ENCODE measurements around the gene NUF2.
"Not testable (repeated sequence)": the region's sequence is repeated elsewhere in the genome, so short reads cannot be mapped to it uniquely, and the experiment has no call there.

NUF2 gene

DNA sequence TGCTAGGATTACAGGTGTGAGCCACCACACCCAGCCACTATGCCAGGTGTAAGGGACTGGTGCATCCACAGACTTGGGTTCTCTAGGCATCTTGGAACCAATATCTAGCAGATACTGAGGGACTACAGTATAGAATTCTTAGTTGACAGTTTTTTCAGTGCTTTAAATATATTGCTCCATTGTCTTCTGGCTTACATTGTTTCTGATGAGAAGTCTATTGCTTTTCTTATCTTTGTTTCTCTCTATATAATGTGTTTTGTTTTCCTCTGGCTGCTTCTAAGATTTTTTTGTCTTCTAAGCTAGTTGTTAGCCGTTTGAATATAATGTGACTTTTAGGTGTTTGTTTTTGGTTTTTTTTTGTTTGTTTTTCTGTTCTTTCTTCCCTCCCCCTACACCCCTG, 13.5 kb downstream of the NUF2 start:
- no peak for DNase-seq (ENCODE audit: low spot score)

DNA sequence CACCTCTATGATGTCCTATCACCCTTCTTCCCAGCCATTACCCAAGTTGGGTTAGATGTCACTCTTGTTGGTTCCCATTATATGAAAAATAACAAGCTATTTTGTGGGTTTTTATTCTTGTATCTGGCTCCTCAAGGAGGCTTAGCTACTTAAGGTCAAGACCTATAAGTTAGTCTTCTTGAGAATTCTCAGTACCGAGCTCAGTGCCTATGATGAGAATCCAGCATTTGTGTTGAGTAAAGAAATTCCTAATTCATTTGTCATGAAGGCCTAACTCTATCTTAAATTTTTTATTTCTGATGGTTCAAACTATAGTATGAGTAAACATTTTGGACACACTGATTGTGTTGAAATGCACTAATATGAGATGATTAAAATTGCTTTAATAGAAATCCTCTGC, 15.9 kb downstream of the NUF2 start:
- DNase-seq (ENCODE audit: low spot score), result no peak

DNA sequence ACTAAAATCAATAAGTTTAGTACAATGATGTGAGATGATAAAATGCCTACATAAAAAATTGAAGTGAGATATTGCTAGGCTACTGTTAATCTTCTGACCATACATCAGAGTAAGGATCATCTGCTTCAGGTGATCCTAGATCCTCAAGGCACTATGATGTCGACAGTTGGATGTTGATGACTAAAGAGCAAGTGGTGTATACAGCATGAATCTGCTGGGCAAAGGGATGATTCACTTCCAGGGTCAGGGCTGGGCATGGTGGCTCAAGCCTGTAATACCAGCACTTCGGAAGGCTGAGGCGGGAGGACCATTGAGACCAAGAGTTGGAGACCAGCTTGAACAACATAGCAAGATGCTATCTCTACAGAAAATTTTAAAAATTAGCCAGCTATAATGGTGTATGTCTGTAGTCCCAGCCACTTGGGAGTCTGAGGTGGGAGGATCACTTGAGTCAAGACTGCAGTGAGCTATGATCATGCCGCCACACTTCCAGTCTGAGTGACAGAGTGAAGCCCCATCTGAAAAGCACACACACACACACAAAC, 24.6 kb downstream of the NUF2 start:
- DNase-seq (ENCODE audit: low spot score), result no peak

DNA sequence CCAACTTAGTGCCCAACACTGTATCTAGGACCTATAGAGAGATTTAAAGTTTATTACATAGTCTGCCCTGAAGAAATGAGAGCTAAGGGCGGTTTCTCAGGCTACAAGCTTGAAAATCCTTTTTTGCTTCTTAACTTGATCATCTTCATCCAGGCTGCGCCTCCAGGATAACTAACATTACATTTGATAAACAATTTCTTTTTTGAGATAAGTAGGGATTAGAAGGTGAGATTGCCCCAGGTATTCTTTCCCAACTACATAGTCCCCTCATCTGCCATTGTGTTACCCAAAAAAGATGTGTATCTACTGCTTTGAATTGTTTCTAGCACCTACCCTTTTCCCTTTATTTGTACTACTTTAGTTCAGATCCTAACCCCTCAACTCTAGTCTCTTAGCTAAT, 25.4 kb downstream of the NUF2 start:
- no peak for DNase-seq (ENCODE audit: low spot score)

- DNase-seq (ENCODE audit: low spot score), result no peak
Observed at GRCh38 chr1:163351912-163352311, 30.2 kb downstream of the NUF2 start.

- no peak for DNase-seq (ENCODE audit: low spot score)
Observed at GRCh38 chr1:163357378-163357777, 35.6 kb downstream of the NUF2 start.

DNA sequence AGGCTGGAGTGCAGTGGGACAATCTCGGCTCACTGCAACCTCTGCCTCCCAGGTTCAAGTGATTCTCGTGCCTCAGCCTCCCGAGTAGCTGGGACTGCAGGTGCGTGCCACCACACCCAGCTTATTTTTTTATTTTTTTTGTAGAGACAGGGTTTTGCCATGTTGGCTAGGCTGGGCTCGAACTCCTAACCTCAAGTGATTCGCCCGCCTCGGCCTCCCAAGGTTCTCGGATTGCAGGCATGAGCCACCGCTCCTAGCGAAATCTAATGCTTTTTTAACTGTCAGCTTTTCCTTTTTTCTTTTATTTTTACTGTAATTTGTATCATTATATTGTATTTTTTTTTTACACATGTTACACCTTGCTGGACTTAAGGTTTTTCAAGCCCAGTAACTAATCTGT, 36.4 kb downstream of the NUF2 start:
- DNase-seq (ENCODE audit: low spot score), result not testable (repeated sequence)

DNA sequence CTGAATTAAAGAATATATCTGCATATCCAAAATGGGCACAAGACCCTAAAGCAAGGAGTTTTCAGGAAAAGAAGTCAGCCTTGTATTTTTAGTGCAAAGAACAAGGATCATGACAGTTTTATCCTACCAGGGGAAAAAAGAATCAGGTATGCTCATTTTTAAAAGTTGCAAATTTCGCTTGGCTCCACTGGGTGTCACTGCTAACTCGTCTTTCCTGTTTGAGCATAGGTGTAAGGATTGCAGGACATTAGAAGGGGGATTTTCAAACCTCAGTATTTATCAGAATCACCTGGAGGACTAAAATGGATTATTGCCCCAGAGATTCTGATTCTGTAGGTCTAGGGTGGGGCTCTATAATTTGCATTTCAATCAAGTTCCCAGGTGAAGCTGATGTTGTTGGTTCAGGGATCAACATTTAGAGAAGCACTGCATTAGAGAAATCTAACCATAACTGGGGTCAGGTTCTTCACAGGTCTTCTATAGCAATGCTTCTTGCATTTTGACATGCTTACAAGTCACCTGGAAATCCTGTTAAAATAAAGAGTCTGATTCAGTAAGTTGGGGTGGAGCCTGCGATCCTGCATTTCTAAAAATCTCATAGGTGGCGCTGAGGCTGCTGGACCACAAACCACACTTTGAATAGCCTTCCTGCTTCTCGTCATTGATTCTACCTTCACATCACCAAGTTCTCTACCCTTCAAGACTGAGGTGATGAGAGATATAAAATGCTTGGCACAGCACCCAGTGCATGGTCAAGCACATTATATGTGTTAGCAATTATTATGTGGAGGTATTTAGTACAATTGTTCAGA, 39.6 kb downstream of the NUF2 start:
- no peak for DNase-seq (ENCODE audit: low spot score)

DNA sequence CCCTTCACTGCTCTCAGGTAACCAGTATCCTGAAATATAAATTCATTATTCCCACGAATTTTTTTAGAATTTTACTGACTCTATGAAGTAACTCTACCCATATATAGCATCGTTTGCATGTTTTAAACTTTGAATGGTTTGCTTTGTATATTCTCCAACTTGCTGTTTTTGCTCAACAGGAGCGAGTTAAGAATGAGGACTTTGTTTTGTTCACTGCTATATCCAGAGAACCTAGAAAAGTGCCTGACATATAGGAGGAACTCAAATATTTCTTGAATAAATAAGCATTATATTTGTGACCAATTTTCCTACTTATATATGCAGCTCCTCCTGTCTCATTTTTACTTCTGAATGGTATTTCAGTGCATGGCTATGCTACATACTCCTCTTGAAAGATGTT, 43.4 kb downstream of the NUF2 start:
- no peak for DNase-seq (ENCODE audit: low spot score)

GRCh38 chr1:163366555-163366954, 44.8 kb downstream of the NUF2 start:
- no peak for DNase-seq (ENCODE audit: low spot score)

DNA sequence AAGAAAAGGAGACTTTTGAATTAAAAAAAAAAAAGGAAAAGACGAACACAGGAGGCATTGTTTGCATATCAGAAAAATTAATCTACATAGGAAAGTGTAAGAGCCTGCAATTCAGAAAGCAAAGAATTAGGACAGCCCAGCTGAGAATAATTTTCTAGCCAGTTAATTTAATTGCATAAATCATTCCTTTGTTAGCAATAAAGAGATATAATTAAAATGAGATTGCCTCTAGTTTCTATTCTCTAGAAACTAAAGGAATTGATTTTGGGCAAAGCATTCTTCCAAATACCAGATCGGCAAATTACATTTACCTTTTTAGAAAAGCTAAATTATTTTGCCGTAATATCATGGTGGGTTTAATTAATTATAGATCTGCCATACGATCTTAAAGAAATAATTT, 46.0 kb downstream of the NUF2 start:
- DNase-seq (ENCODE audit: low spot score), result no peak

DNA sequence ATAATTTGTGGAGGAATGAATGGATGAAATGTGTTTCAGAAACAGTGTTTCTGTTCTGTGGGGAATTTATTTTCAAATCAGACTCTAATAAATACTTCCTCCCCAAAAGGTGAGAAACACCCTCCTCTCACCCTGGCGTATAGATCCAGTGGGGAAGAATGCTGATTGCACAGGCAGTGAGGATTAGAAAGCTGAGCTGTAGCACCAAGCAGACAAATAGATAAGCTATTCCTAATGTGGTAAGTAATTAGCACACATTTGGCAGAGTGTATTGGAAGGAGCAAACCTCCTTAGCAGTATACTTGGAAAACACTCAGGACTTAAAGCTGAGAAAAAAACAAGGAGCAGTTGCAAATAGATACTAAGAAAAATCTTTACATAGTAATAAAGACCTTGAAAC, 50.8 kb downstream of the NUF2 start:
- DNase-seq (ENCODE audit: low spot score), result no peak

DNA sequence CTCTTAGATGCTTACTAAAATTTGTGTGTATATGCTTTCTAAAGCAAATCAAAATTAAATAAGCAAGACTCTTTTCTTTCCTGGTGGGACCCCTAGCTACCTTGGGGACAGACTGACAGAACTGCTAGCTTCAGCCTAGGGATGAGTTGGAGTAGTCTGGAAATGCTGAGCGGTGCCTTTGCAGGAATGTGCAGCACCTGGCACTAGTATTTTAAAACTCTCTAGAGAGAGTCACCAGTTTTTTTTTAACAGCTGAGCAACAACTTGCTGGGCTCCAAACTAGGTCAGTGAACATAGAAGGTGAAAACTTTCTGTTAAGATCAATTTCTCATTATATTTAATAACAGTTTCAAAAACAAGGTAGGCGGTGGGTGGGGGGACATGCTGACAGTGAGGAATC, 56.8 kb downstream of the NUF2 start:
- DNase-seq (ENCODE audit: low spot score), result no peak

DNA sequence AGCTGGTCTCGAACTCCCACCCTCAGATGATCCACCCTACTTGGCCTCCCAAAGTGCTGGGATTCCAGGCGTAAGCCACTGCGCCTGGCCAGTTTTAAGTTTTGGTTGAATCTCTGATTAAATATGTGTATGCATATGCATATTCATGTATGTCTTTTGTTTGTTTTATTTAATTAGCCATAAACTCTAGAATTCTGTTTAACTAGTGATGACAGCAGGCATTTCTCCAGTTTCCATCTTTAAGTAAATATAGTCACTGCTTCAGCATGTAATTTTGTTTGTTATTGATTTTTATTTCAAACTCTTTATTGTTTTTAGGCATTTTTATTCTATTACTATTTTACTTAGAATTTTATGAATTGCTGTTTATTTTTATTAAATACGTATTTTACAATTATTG, 58.0 kb downstream of the NUF2 start:
- no peak for DNase-seq (ENCODE audit: low spot score)

DNA sequence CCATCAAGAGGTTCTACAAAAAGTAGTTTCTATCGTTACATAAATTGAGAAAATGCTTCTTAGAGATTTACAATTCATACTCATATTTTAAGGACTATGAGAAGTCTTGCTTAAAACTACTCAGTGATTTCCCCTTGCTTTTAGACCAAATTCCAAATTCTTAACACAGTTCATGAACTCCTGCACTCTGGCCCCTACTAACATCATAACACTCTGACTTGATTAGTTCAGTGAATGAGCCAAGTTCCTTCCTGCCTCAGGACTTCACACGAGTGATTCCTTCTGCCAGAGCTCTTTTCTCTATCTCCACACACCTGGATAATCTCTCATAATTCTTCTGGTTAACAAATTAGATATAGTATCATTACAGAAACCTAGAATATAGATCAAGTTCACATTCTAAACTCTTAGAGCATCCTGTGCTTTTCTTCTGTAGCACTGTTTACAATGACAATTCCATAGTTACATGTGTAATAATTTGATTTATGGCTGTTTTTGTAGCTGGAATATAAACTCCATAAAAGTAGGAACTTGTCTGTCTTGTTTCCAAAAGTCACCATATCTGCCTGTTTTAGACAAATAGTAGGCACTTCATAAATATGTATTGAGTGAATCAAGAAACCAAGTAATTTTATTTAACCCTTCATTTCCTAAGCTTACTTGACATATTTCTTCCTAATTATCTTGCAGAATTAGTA, 59.9 kb downstream of the NUF2 start:
- DNase-seq (ENCODE audit: low spot score), result no peak

DNA sequence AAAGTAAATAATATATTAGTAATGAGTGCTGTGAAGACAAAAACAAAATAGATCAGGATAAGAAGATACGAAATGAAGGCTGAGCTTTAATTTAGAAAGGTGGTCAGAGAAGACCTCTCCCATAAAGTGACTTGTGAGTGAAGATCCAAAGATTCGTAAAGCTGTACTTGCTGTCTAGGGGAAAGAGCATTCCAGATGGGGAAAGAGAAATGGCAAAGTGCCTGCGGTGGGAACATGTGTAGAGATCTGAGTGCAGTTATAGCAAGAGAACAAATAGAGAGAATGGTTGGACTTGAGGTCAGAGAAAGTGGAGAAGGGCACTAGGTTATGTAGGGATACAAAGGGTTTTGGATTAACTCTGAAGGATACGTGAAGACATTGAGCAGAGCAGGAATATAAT, 60.6 kb downstream of the NUF2 start:
- no peak for DNase-seq (ENCODE audit: low spot score)

GRCh38 chr1:163387146-163387545, 65.4 kb downstream of the NUF2 start:
- DNase-seq (ENCODE audit: low spot score), result no peak

DNA sequence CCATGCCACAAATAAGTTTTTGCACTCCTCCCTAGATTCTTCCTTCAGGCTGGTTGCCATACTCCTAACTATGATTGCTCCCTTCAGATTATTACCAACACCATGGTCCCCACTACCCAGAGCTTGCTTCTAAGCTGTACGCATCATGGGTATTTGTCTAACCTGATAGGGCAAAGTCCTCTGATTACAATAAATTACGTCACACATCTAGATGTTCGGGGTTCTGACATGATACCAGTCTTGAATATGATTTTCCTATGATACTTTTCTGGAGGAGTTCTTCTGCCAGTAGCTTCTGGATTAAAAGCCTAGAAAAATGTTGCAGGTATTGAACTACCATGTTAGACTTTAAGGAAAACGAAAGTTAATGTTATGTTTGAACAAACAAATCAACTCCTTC, 67.2 kb downstream of the NUF2 start:
- no peak for DNase-seq (ENCODE audit: low spot score)

- no peak for DNase-seq (ENCODE audit: low spot score)
Observed at GRCh38 chr1:163395790-163396189, 74.0 kb downstream of the NUF2 start.

DNA sequence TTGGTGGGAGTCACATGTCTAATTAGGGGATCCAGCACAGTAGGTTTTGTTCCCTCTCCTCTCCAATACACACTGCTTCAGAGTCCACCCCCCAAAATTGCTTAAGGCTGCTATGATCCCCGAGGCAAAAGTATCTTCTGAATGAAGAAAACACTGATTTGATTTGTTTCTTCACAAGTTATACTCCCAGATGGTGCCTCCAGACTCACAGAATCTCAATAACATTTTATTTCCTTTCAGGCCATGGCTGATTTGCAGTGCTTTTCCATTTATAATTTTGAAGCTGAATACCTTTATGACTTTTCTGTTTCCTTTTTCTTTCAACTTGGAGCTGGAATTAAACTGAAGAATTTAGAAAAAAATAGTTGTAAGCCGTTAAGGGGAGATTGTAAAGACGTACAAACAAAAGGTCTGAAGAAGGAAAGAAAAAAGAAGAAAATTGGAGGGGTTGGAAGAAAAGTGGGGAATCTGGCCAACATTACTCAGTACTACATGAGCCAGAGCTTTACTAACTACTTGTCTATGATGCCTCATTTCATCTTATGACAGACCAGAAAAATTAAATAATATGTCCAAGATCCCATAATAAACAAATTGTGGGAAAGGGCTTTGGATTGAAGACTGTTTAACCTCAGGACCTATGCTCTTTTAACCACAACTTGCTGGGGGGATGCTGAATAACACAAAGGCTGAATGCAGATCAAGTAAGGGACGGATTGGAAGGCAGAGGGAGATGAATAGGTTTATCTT, 75.9 kb downstream of the NUF2 start:
- DNase-seq (ENCODE audit: low spot score), result no peak

DNA sequence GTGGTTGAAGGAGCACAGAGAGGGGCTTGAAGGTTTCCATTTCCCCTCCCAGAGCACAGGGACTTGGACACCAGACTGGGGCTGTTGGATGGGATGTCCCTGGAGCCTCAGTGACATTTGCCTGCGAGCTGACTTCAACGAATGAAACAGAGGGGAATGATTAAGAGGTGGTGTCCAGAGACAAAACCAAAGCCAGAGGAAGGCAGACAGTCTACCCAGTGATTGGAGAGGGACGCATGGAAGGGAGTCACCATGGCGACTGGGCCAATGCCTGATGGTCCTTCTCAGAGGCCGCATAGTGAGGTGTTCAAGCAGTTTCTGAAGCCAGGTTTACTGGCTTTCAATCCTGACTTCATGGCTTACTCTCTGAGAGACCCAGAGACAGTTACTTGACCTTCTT, 77.2 kb downstream of the NUF2 start:
- DNase-seq (ENCODE audit: low spot score), result no peak

DNA sequence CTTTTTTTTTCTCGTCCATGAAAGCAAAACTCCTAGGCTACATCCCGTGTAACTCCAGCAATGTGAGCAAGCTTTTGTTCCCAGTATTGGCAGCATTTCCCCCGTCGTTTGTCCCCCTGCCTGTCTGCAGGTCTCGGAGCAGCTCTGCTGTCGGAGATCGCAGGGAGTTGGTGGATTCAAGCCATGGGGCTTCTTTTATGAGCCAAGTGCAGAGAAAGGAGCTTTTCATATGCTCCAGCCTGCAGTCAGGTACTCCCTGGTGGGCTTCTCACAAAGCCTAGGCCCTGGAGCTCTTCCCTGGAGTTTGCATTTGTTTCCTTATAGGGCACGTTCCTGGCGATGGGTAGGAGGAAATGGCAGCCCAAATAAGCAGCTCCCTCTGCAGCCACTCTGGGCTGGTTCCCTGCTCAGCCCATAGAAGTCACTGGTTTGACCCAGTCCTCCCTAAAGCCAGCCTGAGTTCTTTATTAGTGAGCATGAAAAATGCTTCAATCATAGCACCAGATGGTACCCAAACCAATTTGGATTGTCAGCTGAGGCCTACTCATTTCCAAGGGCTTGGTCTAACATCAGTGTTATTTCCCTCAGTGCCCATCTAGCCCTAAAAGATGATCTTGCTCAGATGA, 78.3 kb downstream of the NUF2 start:
- no peak for DNase-seq (ENCODE audit: low spot score)

All from CD4-positive, alpha-beta T cell treated with Interleukin-2 at 100 ng/mL for 4 hours (primary cell).